Mucosa of rectum (tissue), 2 donors: ENCODE results near the gene DDX50.
A peak's percentile ranks its signal among the peaks of the same experiment; 100 is the strongest.
"Not testable (repeated sequence)": the region's sequence is repeated elsewhere in the genome, so short reads cannot be mapped to it uniquely, and the experiment has no call there.

Experiments
- H3K27ac ChIP-seq, 2 donors: one replicate each; pipeline ENCODE4 v1.7.0; 2013; ENCODE audit warnings: inconsistent platforms in 2 of 2, low read depth in 2 of 2, low read length in 2 of 2
- H3K27me3 ChIP-seq, 2 donors: one replicate each; pipeline ENCODE4 v1.7.0; 2013; ENCODE audit warnings: low read length in 2 of 2; ENCODE audit not compliant: control insufficient read depth in 2 of 2, insufficient read depth in 2 of 2
- H3K36me3 ChIP-seq, 2 donors: one replicate each; pipeline ENCODE4 v1.7.0; 2013; ENCODE audit warnings: low read length in 2 of 2; ENCODE audit not compliant: control insufficient read depth in 2 of 2, insufficient read depth in 2 of 2
- H3K4me1 ChIP-seq, 2 donors: one replicate each; pipeline ENCODE4 v1.7.0; 2013; ENCODE audit warnings: low read length in 2 of 2, mild to moderate bottlenecking in 1 of 2; ENCODE audit not compliant: control insufficient read depth in 2 of 2, insufficient read depth in 2 of 2
- H3K4me3 ChIP-seq, 2 donors: one replicate each; pipeline ENCODE4 v1.7.0; 2013; ENCODE audit warnings: low read length in 2 of 2
- H3K9ac ChIP-seq, 2 donors: one replicate each; pipeline ENCODE4 v1.7.0; 2013; ENCODE audit warnings: low read length in 2 of 2, low read depth in 1 of 2, mild to moderate bottlenecking in 1 of 2
- H3K9me3 ChIP-seq, 2 donors: one replicate each; pipeline ENCODE4 v1.7.0; 2013; ENCODE audit warnings: low read length in 2 of 2; ENCODE audit not compliant: control insufficient read depth in 2 of 2
- donor health status: healthy.
- donor health status: Normal muscosa, but diverticular disease.

Gene DDX50

DNA sequence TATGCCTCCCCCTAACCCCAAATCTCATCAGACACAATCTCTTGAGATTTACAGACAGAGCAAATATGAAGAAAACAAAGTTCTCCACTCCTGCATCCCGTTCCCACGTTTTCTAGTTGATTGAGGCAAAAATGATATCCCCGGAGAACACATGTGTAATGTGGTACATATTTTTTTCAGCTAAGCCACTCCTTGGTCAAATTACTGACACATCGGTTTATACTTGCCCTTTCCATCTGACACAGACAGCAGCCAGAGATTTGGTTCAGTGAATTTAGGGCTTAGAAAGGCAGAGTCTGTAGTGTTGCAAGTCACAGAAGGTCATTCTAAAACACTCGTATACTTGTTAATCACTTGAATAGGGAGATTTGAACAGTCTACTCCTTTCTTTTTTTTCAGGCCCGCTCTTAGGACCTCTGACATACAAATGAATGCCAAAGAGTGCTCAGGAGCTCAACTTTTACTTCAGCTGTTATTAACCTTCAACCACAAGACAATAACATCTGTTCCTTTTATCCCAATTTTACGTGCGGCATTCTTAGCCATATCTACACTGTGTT, 1.8 kb upstream of the DDX50 start:
- Histone ChIP-seq H3K36me3 (no peaks in the 10 kb centered on the region), H3K9me3 (no peaks in the 10 kb centered on the region), H3K27ac (no peak overlapping the region), H3K4me1 (peaks cover 0 to 17% of the 10 kb centered on the region in 2 donors), H3K27me3 (no peaks in the 10 kb centered on the region), H3K9ac (no peak overlapping the region), H3K4me3 (no peak overlapping the region)

DNA sequence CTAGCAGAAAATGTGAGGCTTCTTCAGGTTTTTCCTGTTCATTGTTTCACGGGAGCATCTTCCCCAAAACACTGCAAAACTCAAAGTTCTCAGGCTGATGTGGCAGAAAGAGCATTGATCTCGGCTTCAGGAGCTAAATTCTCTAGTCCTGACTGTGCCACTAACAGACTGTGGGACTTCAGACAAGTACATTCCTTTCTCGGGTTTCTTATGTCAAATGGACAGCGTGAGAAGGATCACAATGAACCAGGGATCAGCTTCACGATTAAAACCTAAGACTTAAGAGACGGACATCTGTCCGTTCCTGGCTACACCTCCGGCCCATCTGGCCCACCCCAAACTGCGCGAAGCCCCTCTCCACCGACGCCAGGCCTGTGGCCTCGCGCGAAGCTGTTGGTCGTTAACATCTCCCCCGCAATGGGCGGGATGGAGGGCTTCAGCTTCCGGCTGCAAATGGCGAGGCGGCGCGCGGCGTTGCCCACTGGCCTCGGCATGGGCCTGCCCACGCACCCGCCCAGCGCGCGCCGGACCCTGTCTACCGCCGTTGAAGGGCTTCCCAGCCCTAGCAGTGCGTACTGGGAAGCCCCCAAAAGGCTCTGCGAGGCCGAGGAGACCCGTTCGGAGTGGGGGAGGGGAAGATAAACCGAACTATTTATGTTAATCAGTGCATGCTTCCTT, 549 bp upstream of the DDX50 start:
- Histone ChIP-seq H3K9me3 (no peaks in the 10 kb centered on the region), H3K9ac (peak overlapping the region; percentile 92 to 95), H3K4me3 (peak overlapping the region; percentile 82 to 95), H3K4me1 (peaks cover 3 to 17% of the 10 kb centered on the region in 2 donors), H3K36me3 (no peaks in the 10 kb centered on the region), H3K27ac (peak overlapping the region; percentile 98 to 99), H3K27me3 (no peaks in the 10 kb centered on the region)

GRCh38 chr10:68902382-68902781, 1.3 kb downstream of the DDX50 start:
- H3K4me3 ChIP-seq: peak overlapping the region in 1 of 2 donors; percentile 95
- H3K9ac ChIP-seq: no peak overlapping the region
- peaks cover 3 to 17% of the 10 kb centered on the region in 2 donors for H3K4me1 ChIP-seq
- H3K27me3 ChIP-seq: no peaks in the 10 kb centered on the region
- no peak overlapping the region for H3K27ac ChIP-seq
- no peaks in the 10 kb centered on the region for H3K9me3 ChIP-seq
- peaks cover under 1 to 6% of the 10 kb centered on the region in 2 donors for H3K36me3 ChIP-seq

- Histone ChIP-seq H3K4me1 (no peaks in the 10 kb centered on the region), H3K36me3 (peaks cover 2 to 13% of the 10 kb centered on the region in 2 donors), H3K9me3 (no peaks in the 10 kb centered on the region), H3K27me3 (no peaks in the 10 kb centered on the region), H3K9ac (no peak overlapping the region), H3K4me3 (no peak overlapping the region), H3K27ac (no peak overlapping the region)
Measured at GRCh38 chr10:68924593-68924992, 23.5 kb downstream of the DDX50 start.

DNA sequence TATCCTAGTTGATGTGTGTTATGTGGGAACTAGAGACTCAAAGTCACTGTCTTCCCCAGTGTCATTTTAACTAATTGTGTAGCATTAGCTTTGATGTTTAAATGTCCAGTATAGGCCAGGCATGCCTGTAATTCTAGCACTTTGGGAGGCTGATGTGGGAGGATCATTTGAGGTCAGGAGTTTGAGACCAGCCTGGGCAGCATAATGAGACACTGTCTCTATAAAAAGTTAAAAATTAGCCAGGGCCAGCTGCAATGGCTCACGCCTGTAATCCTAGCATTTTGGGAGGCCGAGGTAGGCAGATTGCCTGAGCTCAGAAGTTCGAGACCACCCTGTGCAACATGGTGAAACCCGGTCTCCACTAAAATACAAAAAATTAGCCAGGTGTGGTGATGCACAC, 24.4 kb downstream of the DDX50 start:
- Histone ChIP-seq H3K9ac (no peak overlapping the region), H3K36me3 (peaks cover 6 to 10% of the 10 kb centered on the region in 2 donors), H3K27me3 (no peaks in the 10 kb centered on the region), H3K27ac (no peak overlapping the region), H3K4me3 (no peak overlapping the region), H3K9me3 (no peaks in the 10 kb centered on the region), H3K4me1 (no peaks in the 10 kb centered on the region)

- H3K9ac ChIP-seq, H3K4me3 ChIP-seq, H3K27ac ChIP-seq, H3K9me3 ChIP-seq, H3K27me3 ChIP-seq, H3K4me1 ChIP-seq: not testable (repeated sequence)
- H3K36me3 ChIP-seq: peaks cover 9 to 12% of the 10 kb centered on the region in 2 donors
Measured at GRCh38 chr10:68929157-68929556, 28.0 kb downstream of the DDX50 start.

GRCh38 chr10:68929888-68930287, 28.8 kb downstream of the DDX50 start:
- H3K9me3 ChIP-seq, H3K27ac ChIP-seq, H3K4me1 ChIP-seq, H3K4me3 ChIP-seq, H3K27me3 ChIP-seq, H3K9ac ChIP-seq: not testable (repeated sequence)
- H3K36me3 ChIP-seq: peaks cover 9 to 12% of the 10 kb centered on the region in 2 donors

GRCh38 chr10:68932860-68933259, 31.7 kb downstream of the DDX50 start:
- not testable (repeated sequence) for H3K27ac ChIP-seq, H3K9me3 ChIP-seq, H3K4me3 ChIP-seq, H3K9ac ChIP-seq, H3K4me1 ChIP-seq, H3K27me3 ChIP-seq
- H3K36me3 ChIP-seq: peaks cover 9 to 25% of the 10 kb centered on the region in 2 donors

DNA sequence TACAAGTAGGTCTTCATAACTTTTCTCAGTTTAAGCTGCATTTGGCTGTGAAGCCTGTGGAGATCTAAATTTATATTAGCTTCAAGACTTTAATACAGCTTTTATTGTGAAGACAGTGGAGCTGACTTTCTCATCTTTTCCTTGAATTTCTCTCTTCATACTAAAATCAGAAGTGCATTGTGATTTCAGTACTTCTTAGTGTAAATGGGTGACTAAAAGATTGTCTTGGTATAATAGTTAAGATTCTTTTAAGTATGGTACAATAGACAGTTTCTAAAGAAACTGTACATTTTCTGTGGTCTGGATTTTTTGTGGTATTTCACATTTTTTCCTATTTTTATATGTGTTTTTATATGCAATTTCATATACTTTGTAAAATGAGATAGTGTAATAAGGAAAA, 33.9 kb downstream of the DDX50 start:
- Histone ChIP-seq H3K36me3 (peaks cover 14 to 40% of the 10 kb centered on the region in 2 donors), H3K27ac (no peak overlapping the region), H3K9ac (no peak overlapping the region), H3K4me3 (no peak overlapping the region), H3K4me1 (no peaks in the 10 kb centered on the region), H3K9me3 (no peaks in the 10 kb centered on the region), H3K27me3 (no peaks in the 10 kb centered on the region)

DNA sequence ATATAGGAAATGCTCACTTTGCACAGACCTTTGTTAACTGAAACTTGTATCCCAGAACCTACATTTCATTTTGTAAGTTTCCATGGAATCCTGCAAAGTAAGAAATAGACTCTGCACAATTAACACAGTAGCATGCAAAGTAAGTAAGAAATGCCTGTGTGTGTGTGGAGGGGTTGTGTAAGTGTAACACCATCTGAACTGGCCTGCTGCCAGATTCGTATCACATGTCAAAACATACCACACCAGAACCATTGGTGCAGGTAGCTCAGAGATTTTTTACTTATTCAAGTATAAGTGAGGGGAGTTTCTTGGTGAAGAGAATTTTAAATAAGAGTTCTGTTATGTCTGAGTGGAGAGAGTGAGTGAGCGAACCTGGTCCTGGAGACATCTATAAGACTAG, 37.0 kb downstream of the DDX50 start:
- H3K27me3 ChIP-seq: no peaks in the 10 kb centered on the region
- H3K9ac ChIP-seq: no peak overlapping the region
- no peaks in the 10 kb centered on the region for H3K4me1 ChIP-seq
- no peak overlapping the region for H3K27ac ChIP-seq
- no peaks in the 10 kb centered on the region for H3K9me3 ChIP-seq
- H3K4me3 ChIP-seq: no peak overlapping the region
- H3K36me3 ChIP-seq: peaks cover 7 to 43% of the 10 kb centered on the region in 2 donors
